H1 (cell line): ENCODE data around the gene SERPINB6.

Experiments used
- ATF3 ChIP-seq: IDR thresholded peaks from 2 replicates; pipeline ENCODE4 v1.6.1; 2011; ENCODE audit warnings: low read depth, mild to moderate bottlenecking, low read length; ENCODE audit not compliant: insufficient read depth
- CHD1 ChIP-seq: IDR thresholded peaks from 2 replicates; pipeline ENCODE4 v1.6.1; 2012; ENCODE audit warnings: low read depth, low read length, improper control_type of control experiment
- CHD7 ChIP-seq: fragments of 300-600 bp; sonication (generic); IDR thresholded peaks from 2 replicates; pipeline ENCODE4 v1.7.1; 2012; ENCODE audit warnings: low read length, moderate library complexity, mild to moderate bottlenecking, inconsistent platforms; ENCODE audit not compliant: insufficient replicate concordance
- CTCF ChIP-seq, 3 experiments: IDR thresholded peaks; 1 replicate in 2 of 3; 2 replicates in 1 of 3; pipeline versions ENCODE4 v1.5.1 to v1.6.1; 2011; ENCODE audit warnings: low read length in 3 of 3, mild to moderate bottlenecking in 3 of 3, inconsistent platforms in 2 of 3, low read depth in 1 of 3, moderate library complexity in 1 of 3; ENCODE audit not compliant: insufficient read depth in 1 of 3; ENCODE audit errors: control extremely low read depth in 1 of 3
- KDM1A ChIP-seq: fragments of 200-600, 300-600 bp; sonication (generic); IDR thresholded peaks from 2 replicates; pipeline ENCODE4 v1.7.1; 2016; ENCODE audit warnings: mild to moderate bottlenecking, low read length, borderline replicate concordance
- RBBP5 ChIP-seq: IDR thresholded peaks from 2 replicates; pipeline ENCODE4 v1.7.1; 2012; ENCODE audit warnings: low read depth, mild to moderate bottlenecking, inconsistent platforms, low read length, moderate library complexity, borderline replicate concordance
- RXRA ChIP-seq: IDR thresholded peaks from 2 replicates; pipeline ENCODE4 v1.6.1; 2011; ENCODE audit warnings: low read depth, mild to moderate bottlenecking, low read length, moderate library complexity; ENCODE audit not compliant: insufficient read depth
- SP2 ChIP-seq: IDR thresholded peaks from 2 replicates; pipeline ENCODE4 v1.6.1; 2012; ENCODE audit warnings: mild to moderate bottlenecking, low read length, inconsistent platforms
- TAF1 ChIP-seq: IDR thresholded peaks from 2 replicates; pipeline ENCODE4 v1.6.1; 2011; ENCODE audit warnings: mild to moderate bottlenecking, low read depth, low read length
- TCF12 ChIP-seq: IDR thresholded peaks from 2 replicates; pipeline ENCODE4 v1.6.1; 2011; ENCODE audit warnings: low read depth, mild to moderate bottlenecking, low read length
- YY1 ChIP-seq: IDR thresholded peaks from 2 replicates; pipeline ENCODE4 v1.6.1; 2011; ENCODE audit warnings: low read depth, mild to moderate bottlenecking, low read length
- TF ChIP-seq, protein P1 (sequence below): IDR thresholded peaks from 2 replicates; pipeline ENCODE4 v1.6.1; 2012; ENCODE audit warnings: inconsistent platforms

DNA sequence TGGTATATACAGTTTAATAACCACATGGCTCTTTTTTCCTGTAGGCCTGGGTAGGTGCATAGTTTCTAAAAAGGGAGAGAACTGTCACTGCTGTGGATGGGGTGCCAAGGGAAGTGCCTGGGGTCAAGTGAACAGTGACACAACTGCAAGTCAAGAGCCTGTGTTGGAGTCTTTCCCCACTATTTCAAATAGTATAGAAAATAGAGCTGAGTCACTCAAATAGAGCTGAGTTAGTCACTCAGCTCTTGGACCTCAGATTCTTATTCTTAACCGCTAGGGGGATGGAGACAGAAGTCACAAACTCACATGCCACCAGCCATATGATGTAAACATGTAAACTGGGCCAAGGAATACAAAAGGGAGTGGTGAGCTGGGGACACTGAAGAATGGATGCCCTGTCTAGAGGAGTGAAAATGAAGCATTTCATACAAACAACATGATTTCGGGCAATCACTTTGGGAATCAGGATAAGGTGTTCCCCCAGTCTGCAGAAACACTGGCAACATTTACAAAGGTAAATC lies 30.5 kb upstream of the SERPINB6 start:
- TF ChIP-seq RXRA (no peak), TAF1 (no peak), CHD7 (no peak), TCF12 (no peak), KDM1A (no peak), ATF3 (no peak), RBBP5 (no peak), YY1 (no peak), CTCF (IDR thresholded peaks at IDR 0.05; ENCODE audit: control extremely low read depth in 1 of 3, insufficient read depth in 1 of 3, low read depth in 1 of 3, low read length in 3 of 3) (peak in 2 of 3 experiments; percentile 42 to 67; a peak in 2 of 4 replicates), SP2 (no peak), CHD1 (no peak)
- TF ChIP-seq, protein P1, sequence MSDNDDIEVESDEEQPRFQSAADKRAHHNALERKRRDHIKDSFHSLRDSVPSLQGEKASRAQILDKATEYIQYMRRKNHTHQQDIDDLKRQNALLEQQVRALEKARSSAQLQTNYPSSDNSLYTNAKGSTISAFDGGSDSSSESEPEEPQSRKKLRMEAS, result peak; percentile 79
